Neutrophil (primary cell): ENCODE data around the gene CSNK1G1.

Experiments used
- H3K27ac ChIP-seq: fragments of 200-600 bp; sonication (generic); 2 replicates; pipeline ENCODE4 v1.5.1; 2016; ENCODE audit warnings: mild to moderate bottlenecking, moderate library complexity
- H3K27me3 ChIP-seq: fragments of 200-600 bp; sonication (generic); 2 replicates; pipeline ENCODE4 v1.6.0; 2016; ENCODE audit warnings: mild to moderate bottlenecking
- H3K36me3 ChIP-seq: fragments of 200-600 bp; sonication (generic); 2 replicates; pipeline ENCODE4 v1.5.1; 2017
- H3K4me1 ChIP-seq, 2 experiments: fragments of 200-600 bp in 1 of 2; sonication (generic) in 1 of 2; 1 replicate in 1 of 2; 2 replicates in 1 of 2; pipeline versions ENCODE4 v1.5.1 to v1.6.1; 2013 to 2016; ENCODE audit warnings: low read depth in 1 of 2, low read length in 1 of 2, mild to moderate bottlenecking in 1 of 2, moderate library complexity in 1 of 2; ENCODE audit not compliant: control insufficient read depth in 1 of 2, insufficient read depth in 1 of 2
- H3K4me3 ChIP-seq, 2 experiments: fragments of 200-600 bp in 1 of 2; sonication (generic) in 1 of 2; 1 replicate in 1 of 2; 2 replicates in 1 of 2; pipeline ENCODE4 v1.5.1; 2013 to 2016; ENCODE audit warnings: low read depth in 1 of 2, low read length in 1 of 2, mild to moderate bottlenecking in 1 of 2, moderate library complexity in 1 of 2
- H3K9me3 ChIP-seq: fragments of 200-600 bp; sonication (generic); 2 replicates; pipeline ENCODE4 v1.5.1; 2016
- TF ChIP-seq, protein P1 (sequence below): fragments of 200-600 bp; sonication (generic); IDR thresholded peaks from 2 replicates; pipeline ENCODE4 v1.5.1; 2016; ENCODE audit warnings: antibody characterized with exemption

CSNK1G1 gene

GRCh38 chr15:64180235-64180824, 175.6 kb downstream of the CSNK1G1 start:
- no peak overlapping the region for H3K27ac ChIP-seq
- TF ChIP-seq, protein P1, sequence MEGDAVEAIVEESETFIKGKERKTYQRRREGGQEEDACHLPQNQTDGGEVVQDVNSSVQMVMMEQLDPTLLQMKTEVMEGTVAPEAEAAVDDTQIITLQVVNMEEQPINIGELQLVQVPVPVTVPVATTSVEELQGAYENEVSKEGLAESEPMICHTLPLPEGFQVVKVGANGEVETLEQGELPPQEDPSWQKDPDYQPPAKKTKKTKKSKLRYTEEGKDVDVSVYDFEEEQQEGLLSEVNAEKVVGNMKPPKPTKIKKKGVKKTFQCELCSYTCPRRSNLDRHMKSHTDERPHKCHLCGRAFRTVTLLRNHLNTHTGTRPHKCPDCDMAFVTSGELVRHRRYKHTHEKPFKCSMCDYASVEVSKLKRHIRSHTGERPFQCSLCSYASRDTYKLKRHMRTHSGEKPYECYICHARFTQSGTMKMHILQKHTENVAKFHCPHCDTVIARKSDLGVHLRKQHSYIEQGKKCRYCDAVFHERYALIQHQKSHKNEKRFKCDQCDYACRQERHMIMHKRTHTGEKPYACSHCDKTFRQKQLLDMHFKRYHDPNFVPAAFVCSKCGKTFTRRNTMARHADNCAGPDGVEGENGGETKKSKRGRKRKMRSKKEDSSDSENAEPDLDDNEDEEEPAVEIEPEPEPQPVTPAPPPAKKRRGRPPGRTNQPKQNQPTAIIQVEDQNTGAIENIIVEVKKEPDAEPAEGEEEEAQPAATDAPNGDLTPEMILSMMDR: no peak
- no peak overlapping the region for H3K4me3 ChIP-seq
- H3K27me3 ChIP-seq: no peaks in the 10 kb centered on the region
- no peaks in the 10 kb centered on the region for H3K9me3 ChIP-seq
- H3K36me3 ChIP-seq: peaks cover 33% of the 10 kb centered on the region
- peaks cover 3 to 4% of the 10 kb centered on the region in 2 experiments for H3K4me1 ChIP-seq

DNA sequence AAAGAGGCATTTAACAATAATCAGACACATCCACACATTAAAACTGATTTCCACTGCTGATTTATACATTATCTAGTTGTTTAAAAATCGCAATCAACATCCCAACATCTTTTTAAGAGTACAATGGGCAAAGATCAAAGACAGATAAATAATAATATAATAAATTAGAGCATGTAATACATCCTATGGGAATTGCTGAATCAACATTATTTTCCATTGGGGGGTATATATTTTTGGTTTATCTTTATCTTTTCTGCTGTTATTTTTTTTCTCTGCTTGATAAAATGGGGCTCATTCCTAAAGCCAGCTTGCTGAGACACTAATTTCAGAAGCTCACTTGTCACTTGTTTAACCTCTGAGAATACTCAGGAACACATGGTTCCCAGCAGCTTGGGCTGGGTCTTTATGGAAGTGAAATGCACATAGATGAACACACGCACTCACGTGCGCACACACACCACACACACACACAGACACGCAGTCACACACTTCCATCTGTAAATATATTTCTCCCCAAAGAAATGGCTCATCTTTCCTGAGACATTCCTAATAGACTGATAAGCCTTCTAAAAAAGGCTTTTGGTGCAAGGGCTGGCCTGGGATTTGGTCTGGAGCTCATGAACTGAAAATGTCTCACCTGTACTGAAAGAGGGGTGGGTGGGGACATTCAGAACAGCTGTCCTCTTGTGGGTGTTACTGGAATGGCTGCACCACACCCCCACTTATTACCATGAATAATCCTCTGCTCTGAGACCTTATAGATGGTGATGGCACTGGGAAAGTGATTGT, 189.7 kb downstream of the CSNK1G1 start:
- H3K9me3 ChIP-seq: no peaks in the 10 kb centered on the region
- peaks cover 36 to 38% of the 10 kb centered on the region in 2 experiments for H3K4me1 ChIP-seq
- TF ChIP-seq, protein P1: no peak

GRCh38 chr15:64164436-64164835, 191.5 kb downstream of the CSNK1G1 start:
- TF ChIP-seq, protein P1: no peak
- H3K27ac ChIP-seq: peak overlapping the region; percentile 94
- H3K27me3 ChIP-seq: no peaks in the 10 kb centered on the region
- H3K4me1 ChIP-seq: peaks cover 40 to 43% of the 10 kb centered on the region in 2 experiments
- peaks cover 21% of the 10 kb centered on the region for H3K36me3 ChIP-seq
- no peaks in the 10 kb centered on the region for H3K9me3 ChIP-seq
- H3K4me3 ChIP-seq: peak overlapping the region; percentile 78

More for the DNA sequence above, 189.7 kb downstream of the CSNK1G1 start:
- H3K36me3 ChIP-seq: peaks cover 14% of the 10 kb centered on the region
- no peak overlapping the region for H3K4me3 ChIP-seq
- H3K27ac ChIP-seq: no peak overlapping the region
- no peaks in the 10 kb centered on the region for H3K27me3 ChIP-seq

GRCh38 chr15:64163659-64164362, 192.2 kb downstream of the CSNK1G1 start:
- TF ChIP-seq, protein P1: no peak
- peak overlapping the region; percentile 78 for H3K4me3 ChIP-seq
- no peaks in the 10 kb centered on the region for H3K27me3 ChIP-seq
- peak overlapping the region; percentile 94 for H3K27ac ChIP-seq
- peaks cover 40 to 43% of the 10 kb centered on the region in 2 experiments for H3K4me1 ChIP-seq
- H3K36me3 ChIP-seq: peaks cover 27% of the 10 kb centered on the region
- no peaks in the 10 kb centered on the region for H3K9me3 ChIP-seq

DNA sequence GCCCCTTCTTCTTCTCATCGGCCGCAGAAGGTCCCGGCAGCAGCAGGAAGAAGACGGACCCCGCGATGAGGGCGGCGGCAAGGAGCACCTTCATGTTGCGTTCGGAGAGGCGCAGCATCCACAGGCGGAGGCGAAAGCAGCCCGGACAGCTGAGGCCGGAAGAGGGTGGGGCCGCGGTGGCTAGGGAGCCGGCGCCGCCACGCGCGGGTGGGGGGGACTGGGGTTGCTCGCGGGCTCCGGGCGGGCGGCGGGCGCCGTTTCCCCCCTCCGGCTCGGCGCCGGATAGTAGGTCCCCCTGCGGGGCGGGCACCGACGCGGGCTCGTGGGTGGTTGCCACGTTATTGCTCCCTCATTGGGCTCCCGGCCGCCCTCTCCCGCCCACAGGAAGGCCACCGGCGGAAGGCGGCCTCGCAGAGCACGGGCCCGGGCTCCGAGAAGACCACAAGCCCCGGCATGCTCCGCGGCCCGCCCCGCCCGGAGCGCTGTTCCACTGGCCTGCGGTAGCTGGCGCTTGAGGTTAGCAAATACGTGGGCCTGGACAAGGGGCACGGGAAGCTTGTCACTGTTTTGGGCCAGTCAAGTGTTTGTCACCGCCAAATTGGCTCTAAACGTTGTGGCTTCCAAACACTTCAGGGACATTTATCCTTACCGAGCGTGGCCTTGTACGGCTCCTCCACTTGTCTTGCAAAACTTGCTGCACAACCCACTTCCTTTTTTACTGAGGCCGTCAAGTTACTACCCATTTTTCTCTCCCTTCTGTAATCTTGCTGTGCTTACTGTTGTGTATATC, 192.9 kb downstream of the CSNK1G1 start, which contains the start of gene PPIB:
Gene PPIB (minus strand): TSS at position 154 of the 790 bp plus-strand sequence. CDS start 36 bp downstream, at position 118.
- Histone ChIP-seq H3K27me3 (no peaks in the 10 kb centered on the region), H3K27ac (peak within 1 kb of the TSS; percentile 94), H3K36me3 (peaks cover 34% of the 10 kb centered on the region), H3K4me3 (peak within 1 kb of the TSS; percentile 78), H3K9me3 (no peaks in the 10 kb centered on the region), H3K4me1 (peaks cover 40 to 43% of the 10 kb centered on the region in 2 experiments)
- TF ChIP-seq, protein P1: peak; percentile 62
